DMS79 (cell line): ENCODE results near the gene CACNA2D4.

ENCODE experiments used
- DNase-seq: peaks from one replicate; lab custom pipeline; 2025; lab: John Stamatoyannopoulos, UW

CACNA2D4 gene

DNA sequence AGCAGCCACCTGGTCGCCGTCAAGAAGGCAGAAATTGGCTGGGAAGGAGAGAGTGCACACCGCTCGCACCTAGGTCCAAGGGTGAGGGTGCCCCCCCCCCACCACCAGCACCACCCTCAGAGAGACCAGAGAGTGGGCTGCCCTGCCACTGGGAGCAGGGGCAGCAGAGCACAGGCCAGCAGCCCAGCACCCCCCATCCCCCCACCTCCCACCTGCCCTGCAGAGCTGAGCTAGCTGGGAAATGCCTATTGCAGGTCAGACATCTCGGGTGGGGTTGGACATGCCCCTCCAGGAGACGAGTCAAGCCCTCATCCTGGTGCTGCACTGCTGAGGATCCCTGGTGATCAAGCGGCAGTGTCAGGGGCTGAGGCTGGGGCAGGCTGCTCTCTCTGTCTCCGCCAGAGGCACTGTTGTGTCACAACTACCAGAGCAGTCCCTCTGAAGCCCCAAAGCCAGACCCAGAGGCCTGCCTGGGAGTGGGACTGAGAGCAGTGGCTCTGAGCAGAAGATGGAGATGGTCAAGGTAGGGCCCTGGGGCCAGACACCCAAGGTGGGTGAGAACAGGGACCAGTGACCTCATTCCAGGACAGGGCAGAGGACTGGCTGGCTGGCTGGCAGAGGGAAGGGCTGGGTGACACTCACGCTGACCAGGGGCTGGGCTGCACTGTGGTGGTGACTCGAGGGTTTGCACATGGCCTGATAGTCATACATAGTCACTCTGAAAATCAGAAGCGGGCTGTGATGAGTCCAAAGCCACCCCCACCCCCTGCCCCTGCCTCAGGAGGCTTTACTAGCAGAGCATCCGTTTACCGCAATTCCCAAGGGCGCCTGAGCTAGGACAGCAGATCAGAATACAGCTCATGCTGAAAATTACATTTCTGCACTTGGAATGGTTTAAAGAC is 117.8 kb downstream of the CACNA2D4 start:
- DNase-seq = no peak

DNA sequence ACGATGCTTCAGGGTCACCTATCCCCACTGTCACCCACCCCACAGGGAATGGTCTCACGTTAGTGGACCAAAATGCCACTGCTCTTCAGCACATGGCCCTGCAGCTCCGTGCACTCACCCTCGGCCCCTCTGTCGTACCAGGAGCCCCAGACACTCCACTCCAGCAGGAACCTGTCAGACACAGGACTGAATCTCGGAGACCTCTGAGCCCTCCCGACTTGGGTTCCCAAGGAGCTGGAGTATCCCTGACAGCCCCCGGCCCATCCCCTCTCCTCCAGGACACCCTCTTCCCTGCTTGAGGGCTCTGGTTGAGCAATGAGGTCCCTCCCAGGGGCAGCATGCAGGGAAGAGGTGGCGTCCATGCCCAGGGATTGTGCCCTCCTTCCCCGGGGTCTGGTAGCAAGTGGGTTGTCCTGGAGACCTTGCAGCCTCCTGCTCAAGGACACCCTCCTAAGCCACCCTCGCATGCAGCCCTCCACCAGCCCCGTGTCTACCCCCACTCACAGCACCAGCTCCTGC is 118.5 kb downstream of the CACNA2D4 start:
- DNase-seq = no peak

GRCh38 chr12:1799051-1799881 is 119.2 kb downstream of the CACNA2D4 start:
- no peak for DNase-seq

- DNase-seq = no peak
These were observed 119.8 kb downstream of the CACNA2D4 start for GRCh38 chr12:1798641-1799020.

DNA sequence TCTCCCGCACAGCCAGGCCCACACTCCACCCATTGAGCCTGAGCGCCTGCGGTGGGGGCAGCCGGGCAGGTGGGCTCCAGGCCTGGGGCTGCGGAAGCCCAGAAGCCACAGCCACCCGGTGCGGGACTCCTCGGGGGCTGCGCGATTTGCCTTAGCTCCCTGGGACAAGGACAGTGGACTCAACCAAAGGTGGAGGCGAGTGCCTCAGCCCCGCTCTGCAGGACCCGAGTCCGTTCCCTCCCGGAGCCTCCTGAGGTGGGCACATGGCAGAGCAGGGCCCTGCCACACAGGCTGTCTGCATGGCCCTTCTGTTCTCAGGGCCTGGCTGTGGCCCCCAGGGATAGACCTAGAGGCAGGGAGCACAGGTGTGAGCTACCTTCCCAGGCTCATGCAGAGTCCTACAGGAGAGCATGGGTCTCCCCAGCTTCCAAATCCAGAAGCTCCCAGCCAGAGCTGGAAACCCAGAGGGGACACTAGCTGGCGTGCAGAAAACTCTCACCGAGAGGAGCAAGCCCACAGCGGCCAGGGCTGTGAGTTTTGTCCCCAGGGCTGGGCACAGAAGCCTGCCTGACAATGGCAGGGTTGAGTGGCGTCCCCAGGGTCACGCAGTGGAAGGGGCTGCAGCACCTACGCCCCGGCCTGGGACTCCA is 120.3 kb downstream of the CACNA2D4 start:
- no peak for DNase-seq

GRCh38 chr12:1797011-1797901 is 121.2 kb downstream of the CACNA2D4 start:
- DNase-seq = no peak

GRCh38 chr12:1796515-1797010 is 121.9 kb downstream of the CACNA2D4 start:
- no peak for DNase-seq

GRCh38 chr12:1795785-1796514 is 122.5 kb downstream of the CACNA2D4 start:
- DNase-seq = no peak

DNA sequence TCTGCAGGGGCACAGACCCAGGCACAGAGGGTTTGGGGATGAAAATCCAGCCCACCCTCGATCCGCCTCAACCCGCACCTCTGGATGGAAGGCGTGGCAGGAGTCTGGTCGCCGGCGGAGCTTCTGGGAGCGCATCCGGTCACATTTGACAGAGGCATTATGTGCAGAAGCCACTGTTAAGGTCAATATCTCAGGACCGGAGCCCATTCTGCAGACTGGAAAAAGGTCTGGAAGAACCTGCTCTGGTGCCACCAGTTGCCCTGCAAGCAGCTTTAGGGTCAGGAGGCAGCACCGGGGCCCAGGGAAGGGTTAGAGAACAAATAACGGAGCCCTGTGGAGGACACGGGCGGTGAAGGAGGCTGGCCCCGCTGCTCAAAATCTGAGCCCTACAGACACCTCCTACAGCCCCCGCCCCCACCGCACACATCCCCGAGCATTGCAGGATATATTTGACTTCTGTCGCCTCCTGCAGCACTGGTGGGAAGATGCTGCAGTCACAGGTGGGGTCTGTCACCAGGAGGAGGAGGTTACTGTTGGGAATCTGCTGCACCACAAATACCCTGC is 123.1 kb downstream of the CACNA2D4 start:
- no peak for DNase-seq

DNA sequence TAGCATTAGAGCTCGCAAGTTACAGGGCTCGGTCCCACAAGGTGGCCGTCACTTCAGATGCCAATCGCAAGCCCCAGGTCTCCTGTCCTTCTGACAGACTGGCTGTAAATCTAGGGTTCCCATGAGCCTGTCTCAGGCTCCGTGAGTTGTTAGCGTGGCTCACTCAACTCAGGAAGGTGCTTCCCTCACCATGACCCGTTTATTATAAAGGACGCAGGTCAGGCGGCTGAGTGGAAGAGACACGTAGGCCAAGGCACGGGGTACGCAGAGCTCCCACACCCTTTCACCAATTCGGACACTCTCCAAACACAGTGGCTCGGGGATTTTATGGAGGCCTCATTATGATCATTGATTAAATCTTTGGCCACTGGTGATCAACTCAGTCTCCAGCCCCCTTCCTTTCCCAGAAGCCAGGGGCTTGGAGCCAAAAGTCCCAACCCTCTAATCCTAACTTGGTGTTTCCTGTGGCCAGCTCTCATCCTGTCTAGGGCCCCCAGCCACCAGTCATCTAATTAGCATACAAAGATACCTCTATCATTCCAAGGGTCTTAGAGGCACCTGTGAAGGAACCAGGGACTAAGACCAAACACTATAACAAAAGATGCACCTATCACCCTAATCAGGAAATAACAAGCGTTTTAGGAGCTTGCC is 123.9 kb downstream of the CACNA2D4 start:
- DNase-seq = no peak

DNA sequence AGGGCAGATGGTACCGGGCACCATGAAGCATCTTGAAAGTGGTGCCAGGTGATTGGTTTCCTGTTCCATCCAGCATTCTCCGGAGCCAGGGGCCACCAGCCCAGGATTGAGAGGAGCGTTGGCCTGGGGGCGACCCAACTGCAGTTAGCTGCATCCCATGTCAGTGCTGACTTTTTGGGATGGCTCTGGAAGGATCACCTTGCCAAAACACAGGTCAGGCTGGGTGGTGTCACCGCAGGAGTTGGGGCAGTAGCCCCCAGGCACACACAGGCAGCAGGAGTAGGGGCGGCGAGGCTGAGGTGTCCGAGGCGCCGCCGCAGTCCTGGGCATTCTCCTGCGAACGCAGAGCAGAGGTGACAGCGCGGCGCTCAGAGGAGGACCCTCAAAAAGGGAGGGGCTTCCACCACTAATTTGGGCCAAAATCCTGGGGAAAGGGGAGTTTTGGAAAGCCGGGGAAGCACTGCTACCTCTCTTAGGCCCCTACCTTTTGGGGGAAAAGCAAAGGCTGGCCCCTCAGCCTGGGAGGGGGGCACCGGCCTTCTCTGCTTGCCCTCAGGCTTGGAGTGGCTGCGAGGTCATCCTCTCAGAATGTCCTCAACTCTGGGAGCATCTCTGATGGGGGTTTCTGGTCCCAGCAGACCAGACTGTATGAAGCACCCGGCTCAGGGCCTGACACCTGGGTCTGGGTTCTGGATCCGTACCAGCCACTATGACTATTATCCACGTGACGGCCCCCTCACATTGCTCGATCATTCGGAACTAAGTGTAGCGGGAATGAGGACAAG is 124.8 kb downstream of the CACNA2D4 start:
- no peak for DNase-seq

DNA sequence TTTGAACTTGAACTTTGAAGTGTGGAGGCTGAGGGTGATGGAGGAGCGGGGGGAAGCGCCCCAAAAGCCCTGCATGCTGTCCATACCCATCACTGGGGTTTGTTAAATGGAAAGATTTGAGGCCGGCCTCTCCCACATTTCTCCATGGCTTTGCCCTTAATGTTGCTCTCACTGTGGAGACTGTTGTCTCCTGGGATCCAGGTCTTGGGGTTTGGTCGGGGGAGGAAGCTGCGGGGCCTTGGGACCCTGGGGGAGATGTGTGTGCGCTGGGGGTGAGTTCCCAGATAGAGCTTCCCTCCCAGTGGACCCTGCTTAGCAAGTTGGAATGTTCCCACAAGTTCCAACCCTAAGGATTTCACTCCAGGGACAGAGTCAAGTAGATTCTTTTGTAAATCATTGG is 126.0 kb downstream of the CACNA2D4 start:
- DNase-seq = no peak

- DNase-seq = peak; percentile 13
These were observed 127.2 kb downstream of the CACNA2D4 start for GRCh38 chr12:1791104-1791841.

GRCh38 chr12:1790444-1790843 is 128.0 kb downstream of the CACNA2D4 start:
- no peak for DNase-seq

- no peak for DNase-seq
These were observed 130.7 kb downstream of the CACNA2D4 start for GRCh38 chr12:1787714-1788113.

DNA sequence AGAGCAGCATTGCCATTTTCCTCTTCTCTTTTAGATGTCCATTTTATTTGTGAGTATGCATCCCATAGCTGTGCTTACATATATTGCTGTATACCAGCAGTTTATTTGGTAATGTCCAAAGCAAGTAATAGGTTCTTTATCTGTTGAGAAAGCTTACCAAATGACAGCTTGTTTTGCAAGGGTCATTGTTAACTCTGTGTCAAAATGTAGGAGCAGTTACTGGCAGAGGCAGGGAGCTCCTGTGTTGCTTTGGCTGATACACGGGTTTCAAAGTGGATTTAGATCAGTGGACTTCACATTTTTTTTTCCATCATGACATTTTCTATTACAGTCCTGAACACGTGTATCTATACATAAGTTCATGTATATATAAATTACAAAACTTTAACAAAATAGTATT is 136.2 kb downstream of the CACNA2D4 start:
- DNase-seq = no peak

- DNase-seq = no peak
These were observed 136.7 kb downstream of the CACNA2D4 start for GRCh38 chr12:1781772-1782171.

GRCh38 chr12:1779783-1780182 is 138.7 kb downstream of the CACNA2D4 start:
- no peak for DNase-seq
